ENCODE results near the gene PPM1L. TPM values are rescaled to one million over a fixed set of nuclear protein-coding genes. Genes with fewer than 3 reads are reported as not detected.
A peak's percentile ranks its signal among the peaks of the same experiment; 100 is the strongest.

The PPM1L gene
- total RNA-seq, 1 donor from 2014 or later = 13.5 TPM

- TF ChIP-seq CTCF (IDR thresholded peaks at IDR 0.05) = no peak
- Histone ChIP-seq H3K4me1 (no peaks in the 10 kb centered on the region), H3K4me3 (no peak overlapping the region), H3K27ac (no peak overlapping the region), H3K27me3 (no peaks in the 10 kb centered on the region), H3K9me3 (no peaks in the 10 kb centered on the region), H3K36me3 (no peaks in the 10 kb centered on the region)
- intact Hi-C loops (cut with DNase I) = no loop called here
- no peak for ATAC-seq
- no peak for DNase-seq
Measured at GRCh38 chr3:160797356-160797755, 41.3 kb downstream of the PPM1L start.

- ATAC-seq (peak; percentile 91), DNase-seq (no peak)
- Histone ChIP-seq H3K27ac (peak overlapping the region; percentile 70), H3K9me3 (no peaks in the 10 kb centered on the region), H3K4me1 (no peaks in the 10 kb centered on the region), H3K4me3 (peak overlapping the region; percentile 24), H3K36me3 (no peaks in the 10 kb centered on the region), H3K27me3 (no peaks in the 10 kb centered on the region)
- intact Hi-C loops (cut with DNase I) = no loop called here
- TF ChIP-seq CTCF (IDR thresholded peaks at IDR 0.05) = no peak
Measured at GRCh38 chr3:160801386-160802118, 45.5 kb downstream of the PPM1L start.

GRCh38 chr3:160804762-160805161, 48.7 kb downstream of the PPM1L start:
- no peak for ATAC-seq
- H3K4me1 ChIP-seq = no peaks in the 10 kb centered on the region
- intact Hi-C loops (cut with DNase I) = no loop called here

GRCh38 chr3:160806094-160806493, 50.1 kb downstream of the PPM1L start:
- intact Hi-C loops (cut with DNase I) = no loop called here
- H3K4me1 ChIP-seq = peaks cover 2% of the 10 kb centered on the region
- DNase-seq (no peak), ATAC-seq (no peak)
- no peaks in the 10 kb centered on the region for H3K9me3 ChIP-seq
- no peak overlapping the region for H3K4me3 ChIP-seq
- no peak for TF ChIP-seq CTCF (IDR thresholded peaks at IDR 0.05)
- no peaks in the 10 kb centered on the region for H3K27me3 ChIP-seq
- no peak overlapping the region for H3K27ac ChIP-seq
- H3K36me3 ChIP-seq = no peaks in the 10 kb centered on the region

More at GRCh38 chr3:160804762-160805161, 48.7 kb downstream of the PPM1L start:
- Histone ChIP-seq H3K27me3 (no peaks in the 10 kb centered on the region), H3K27ac (no peak overlapping the region), H3K4me3 (no peak overlapping the region), H3K9me3 (no peaks in the 10 kb centered on the region), H3K36me3 (no peaks in the 10 kb centered on the region)
- TF ChIP-seq CTCF (IDR thresholded peaks at IDR 0.05) = no peak
- no peak for DNase-seq

GRCh38 chr3:160806686-160807085, 50.7 kb downstream of the PPM1L start:
- DNase-seq = no peak
- intact Hi-C loops (cut with DNase I) = no loop called here
- no peak for ATAC-seq
- Histone ChIP-seq H3K36me3 (no peaks in the 10 kb centered on the region), H3K4me1 (peaks cover 4% of the 10 kb centered on the region), H3K4me3 (no peak overlapping the region), H3K9me3 (no peaks in the 10 kb centered on the region), H3K27me3 (no peaks in the 10 kb centered on the region), H3K27ac (no peak overlapping the region)
- no peak for TF ChIP-seq CTCF (IDR thresholded peaks at IDR 0.05)

Data from upper lobe of right lung (tissue), 1 donor.